Measurements from ENCODE around the gene CERK. TPM values are rescaled to one million over a fixed set of nuclear protein-coding genes. Genes with fewer than 3 reads are reported as not detected.

Gene CERK
- total RNA-seq, 1 experiment from 2014 or later, result 30.9 TPM

GRCh38 chr22:46732041-46732379 lies 6.0 kb downstream of the CERK start:
- H3K27ac ChIP-seq (ENCODE audit: low read length), result no peak overlapping the region
- POLR2A ChIA-PET, result no interaction called here
- CTCF ChIA-PET, result no interaction called here
- TF ChIP-seq REST (IDR thresholded peaks at IDR 0.05; ENCODE audit: insufficient read depth in 1 of 2, low read depth in 2 of 2, low read length in 1 of 2) (no peak), POLR2AphosphoS5 (IDR thresholded peaks at IDR 0.05; ENCODE audit: low read depth, low read length) (no peak), CTCF (IDR thresholded peaks at IDR 0.05) (no peak), TCF7L2 (IDR thresholded peaks at IDR 0.05; ENCODE audit: low read depth, low read length) (no peak), SIN3A (IDR thresholded peaks at IDR 0.05; ENCODE audit: borderline replicate concordance, insufficient read depth, low read depth, low read length) (no peak)
- ATAC-seq, result no peak
- H3K9me3 ChIP-seq (ENCODE audit: control insufficient read depth, insufficient read depth, low read depth, low read length), result no peaks in the 10 kb centered on the region
- H3K4me1 ChIP-seq (ENCODE audit: control insufficient read depth, insufficient read depth, low read length), result peaks cover 17% of the 10 kb centered on the region; the same call in 1 of the 2 replicates
- no peak for DNase-seq (ENCODE audit: low read depth, low spot score)
- no peaks in the 10 kb centered on the region for H3K27me3 ChIP-seq (ENCODE audit: control insufficient read depth, insufficient read depth, low read length)
- H3K36me3 ChIP-seq (ENCODE audit: control insufficient read depth, insufficient read depth, low read length), result no peaks in the 10 kb centered on the region
- intact Hi-C loops (cut with micrococcal nuclease; ENCODE audit: unreplicated experiment), result no loop called here
- no TSS peak for BruUV-seq (replicated peaks)
- in situ Hi-C loops (cut with HindIII; ENCODE audit: low pct_unique_long_range_greater_than_20kb, low sequenced_read_pairs), result no loop called here
- no peak overlapping the region for H3K4me3 ChIP-seq (ENCODE audit: low read depth in 2 of 2, low read length in 2 of 2)

GRCh38 chr22:46731246-46732040 lies 6.6 kb downstream of the CERK start:
- peak; percentile 47; the same call in 1 of the 2 replicates for ATAC-seq

More at GRCh38 chr22:46731246-46732040, 6.6 kb downstream of the CERK start:
- BruUV-seq (replicated peaks), result no TSS peak
- ChIA-PET CTCF (no interaction called here), POLR2A (no interaction called here)
- in situ Hi-C loops (cut with HindIII; ENCODE audit: low pct_unique_long_range_greater_than_20kb, low sequenced_read_pairs) (no loop called here), intact Hi-C loops (cut with micrococcal nuclease; ENCODE audit: unreplicated experiment) (no loop called here)
- Histone ChIP-seq H3K27me3 (ENCODE audit: control insufficient read depth, insufficient read depth, low read length) (no peaks in the 10 kb centered on the region), H3K36me3 (ENCODE audit: control insufficient read depth, insufficient read depth, low read length) (no peaks in the 10 kb centered on the region), H3K4me3 (ENCODE audit: low read depth in 2 of 2, low read length in 2 of 2) (no peak overlapping the region), H3K9me3 (ENCODE audit: control insufficient read depth, insufficient read depth, low read depth, low read length) (no peaks in the 10 kb centered on the region), H3K4me1 (ENCODE audit: control insufficient read depth, insufficient read depth, low read length) (peaks cover 12% of the 10 kb centered on the region; the same call in 1 of the 2 replicates), H3K27ac (ENCODE audit: low read length) (no peak overlapping the region)
- TF ChIP-seq REST (IDR thresholded peaks at IDR 0.05; ENCODE audit: insufficient read depth in 1 of 2, low read depth in 2 of 2, low read length in 1 of 2), result no peak
- TF ChIP-seq TCF7L2 (IDR thresholded peaks at IDR 0.05; ENCODE audit: low read depth, low read length), result no peak
- no peak for TF ChIP-seq SIN3A (IDR thresholded peaks at IDR 0.05; ENCODE audit: borderline replicate concordance, insufficient read depth, low read depth, low read length)
- TF ChIP-seq POLR2AphosphoS5 (IDR thresholded peaks at IDR 0.05; ENCODE audit: low read depth, low read length), result no peak
- no peak for TF ChIP-seq CTCF (IDR thresholded peaks at IDR 0.05)
- no peak for DNase-seq (ENCODE audit: low read depth, low spot score)
